Spinal cord (tissue), 10 donors: ENCODE measurements around the gene KLKB1. TPM values are rescaled to one million over a fixed set of nuclear protein-coding genes. Genes with fewer than 3 reads are reported as not detected.

Experiments
- DNase-seq, 6 donors: peaks; one replicate each; pipeline versions ENCODE4 v3.0.0 to v3.0.0-alpha.2; 2013 to 2015; ENCODE audit warnings: low spot score in 6 of 6, low read depth in 4 of 6
- H3K27ac ChIP-seq: one replicate; pipeline ENCODE4 v1.5.1; 2013; ENCODE audit warnings: low read depth, low read length, control low read depth
- H3K27me3 ChIP-seq: one replicate; pipeline ENCODE4 v1.6.1; 2013; ENCODE audit warnings: low read length; ENCODE audit not compliant: control insufficient read depth, insufficient read depth
- H3K36me3 ChIP-seq: one replicate; pipeline ENCODE4 v1.6.1; 2013; ENCODE audit warnings: low read length; ENCODE audit not compliant: control insufficient read depth, insufficient read depth
- H3K4me1 ChIP-seq: one replicate; pipeline ENCODE4 v1.6.1; 2013; ENCODE audit warnings: low read length; ENCODE audit not compliant: control insufficient read depth, insufficient read depth
- H3K4me3 ChIP-seq: one replicate; pipeline ENCODE4 v1.5.1; 2013; ENCODE audit warnings: low read depth, low read length, control low read depth
- H3K9me3 ChIP-seq: one replicate; pipeline ENCODE4 v1.6.1; 2013; ENCODE audit warnings: low read length; ENCODE audit not compliant: control insufficient read depth, insufficient read depth
- WGBS: methylation state at CpG from one replicate; pipeline ENCODE4 v1.1.5; 2013; ENCODE audit warnings: missing lambda C conversion rate; ENCODE audit not compliant: insufficient coverage; 5-methylcytosine and 5-hydroxymethylcytosine counted together
- long read RNA-seq, 4 donors: transcript quantifications; one replicate each; lab custom pipeline, GENCODE V29; 2026
- polyA plus RNA-seq, 2 donors: library from polyadenylated mRNA; unstranded; fragments of 120-200 nt; gene quantifications; one replicate each; pipeline ENCODE4 v1.2.1, GENCODE V29; 2013; ENCODE audit not compliant: insufficient read length in 2 of 2
- total RNA-seq, 2 donors: library from RNA; depleted of rRNA in 1 of 2; stranded (reverse); fragments of 120-200 nt in 1 of 2; fragments of >200 nt in 1 of 2; gene quantifications; one replicate each; pipeline versions ENCODE4 v1.2.3 to v1.2.4, GENCODE V29; 2013 to 2014
- donor health status: healthy.

KLKB1 gene
- total RNA-seq, result 10 to 100 TPM in 1 of 2 donors, 1 to 10 TPM in 1; 6.1 to 23.7 TPM
- polyA plus RNA-seq, result 1 to 10 TPM in 1 of 2 donors, under 1 TPM in 1; 0.90 to 3.0 TPM
- long read RNA-seq, donor 1, result 0 reads
- long read RNA-seq, donor 2, result 0 reads
- long read RNA-seq, donor 3, result 0 reads
- long read RNA-seq, donor 4, result 0 reads

- H3K9me3 ChIP-seq, result peaks cover 11% of the 10 kb centered on the region
- WGBS, result no CpG with 5 or more reads among the region's 5 CpGs
- DNase-seq, result peak in 2 of 6 donors; percentile 32 to 57
- H3K4me1 ChIP-seq, result no peaks in the 10 kb centered on the region
- no peaks in the 10 kb centered on the region for H3K27me3 ChIP-seq
- H3K4me3 ChIP-seq, result no peak within 1 kb of the TSS
- H3K36me3 ChIP-seq, result no peaks in the 10 kb centered on the region
- H3K27ac ChIP-seq, result no peak within 1 kb of the TSS
Measured at GRCh38 chr4:186227221-186227620, at the start of gene KLKB1. Gene KLKB1, plus strand, starts transcription at chr4:186227507. Its CDS starts 689 bp downstream, at chr4:186228196.

DNA sequence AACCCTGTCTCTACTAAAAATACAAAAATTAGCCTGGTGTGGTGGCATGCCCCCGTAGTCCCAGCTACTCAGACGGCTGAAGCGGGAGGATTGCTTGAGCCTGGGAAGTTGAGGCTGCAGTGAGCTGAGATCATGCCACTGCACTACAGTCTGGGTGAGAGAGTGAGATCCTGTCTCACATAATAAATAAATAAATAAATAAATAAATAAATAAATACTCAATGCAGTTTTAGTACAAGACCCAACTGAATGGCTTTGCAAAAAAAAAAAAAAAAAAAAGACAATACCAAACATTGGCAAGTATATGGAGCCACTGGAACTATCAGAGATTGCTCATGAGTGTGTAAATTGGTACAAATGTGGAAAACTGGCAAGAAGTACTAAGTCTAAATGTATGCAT lies 39.2 kb upstream of the KLKB1 start:
- no peak for DNase-seq
- no peak overlapping the region for H3K4me3 ChIP-seq
- no peaks in the 10 kb centered on the region for H3K36me3 ChIP-seq
- no peaks in the 10 kb centered on the region for H3K9me3 ChIP-seq
- H3K27ac ChIP-seq, result no peak overlapping the region
- H3K27me3 ChIP-seq, result no peaks in the 10 kb centered on the region
- peaks cover 16% of the 10 kb centered on the region for H3K4me1 ChIP-seq
- WGBS, result no CpG with 5 or more reads among the region's 3 CpGs

GRCh38 chr4:186189656-186190055 lies 37.7 kb upstream of the KLKB1 start:
- Histone ChIP-seq H3K36me3 (peaks cover 3% of the 10 kb centered on the region), H3K27me3 (no peaks in the 10 kb centered on the region), H3K4me3 (no peak overlapping the region), H3K27ac (peak overlapping the region; percentile 97), H3K4me1 (peaks cover 19% of the 10 kb centered on the region), H3K9me3 (no peaks in the 10 kb centered on the region)
- 52% methylated on average over 2 of the region's 4 CpGs for WGBS
- no peak for DNase-seq

DNA sequence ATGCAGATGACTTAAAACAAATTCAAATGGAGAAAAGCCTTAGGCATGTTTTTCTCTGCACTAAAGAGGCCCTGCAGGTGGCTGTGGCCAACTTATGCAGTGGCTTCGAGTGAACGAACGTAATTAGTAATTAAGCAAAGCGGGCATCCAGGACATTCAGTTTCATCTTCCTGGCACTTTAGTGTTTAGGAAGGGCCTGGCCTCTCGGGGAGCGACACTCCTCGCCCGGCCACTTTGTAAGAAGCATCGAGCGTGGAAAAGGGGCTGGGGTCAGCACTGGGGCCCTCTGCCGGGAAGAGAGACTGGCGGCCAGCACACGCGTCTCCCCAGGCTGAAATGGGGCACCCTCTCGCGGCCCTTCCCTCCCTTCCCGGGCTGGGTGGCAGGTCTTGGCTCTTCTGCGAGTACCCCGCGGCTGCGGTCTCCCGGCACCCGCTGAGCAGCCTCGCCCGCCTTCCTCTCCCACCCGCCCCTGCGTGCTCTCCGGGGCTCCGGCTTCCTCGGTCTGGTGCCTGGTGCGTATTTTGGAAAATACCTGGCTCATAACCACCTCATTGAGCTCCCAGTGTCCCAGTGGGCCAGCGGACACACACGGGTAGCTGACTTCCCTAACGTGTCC lies 36.6 kb upstream of the KLKB1 start:
- no peaks in the 10 kb centered on the region for H3K27me3 ChIP-seq
- H3K4me1 ChIP-seq, result peaks cover 19% of the 10 kb centered on the region
- peak overlapping the region; percentile 82 for H3K4me3 ChIP-seq
- peak in 4 of 6 donors; percentile 31 to 75 (median 45) for DNase-seq
- WGBS, result 0% methylated on average over 34 of the region's 34 CpGs
- peaks cover 9% of the 10 kb centered on the region for H3K36me3 ChIP-seq
- no peaks in the 10 kb centered on the region for H3K9me3 ChIP-seq
- peak overlapping the region; percentile 97 for H3K27ac ChIP-seq

DNA sequence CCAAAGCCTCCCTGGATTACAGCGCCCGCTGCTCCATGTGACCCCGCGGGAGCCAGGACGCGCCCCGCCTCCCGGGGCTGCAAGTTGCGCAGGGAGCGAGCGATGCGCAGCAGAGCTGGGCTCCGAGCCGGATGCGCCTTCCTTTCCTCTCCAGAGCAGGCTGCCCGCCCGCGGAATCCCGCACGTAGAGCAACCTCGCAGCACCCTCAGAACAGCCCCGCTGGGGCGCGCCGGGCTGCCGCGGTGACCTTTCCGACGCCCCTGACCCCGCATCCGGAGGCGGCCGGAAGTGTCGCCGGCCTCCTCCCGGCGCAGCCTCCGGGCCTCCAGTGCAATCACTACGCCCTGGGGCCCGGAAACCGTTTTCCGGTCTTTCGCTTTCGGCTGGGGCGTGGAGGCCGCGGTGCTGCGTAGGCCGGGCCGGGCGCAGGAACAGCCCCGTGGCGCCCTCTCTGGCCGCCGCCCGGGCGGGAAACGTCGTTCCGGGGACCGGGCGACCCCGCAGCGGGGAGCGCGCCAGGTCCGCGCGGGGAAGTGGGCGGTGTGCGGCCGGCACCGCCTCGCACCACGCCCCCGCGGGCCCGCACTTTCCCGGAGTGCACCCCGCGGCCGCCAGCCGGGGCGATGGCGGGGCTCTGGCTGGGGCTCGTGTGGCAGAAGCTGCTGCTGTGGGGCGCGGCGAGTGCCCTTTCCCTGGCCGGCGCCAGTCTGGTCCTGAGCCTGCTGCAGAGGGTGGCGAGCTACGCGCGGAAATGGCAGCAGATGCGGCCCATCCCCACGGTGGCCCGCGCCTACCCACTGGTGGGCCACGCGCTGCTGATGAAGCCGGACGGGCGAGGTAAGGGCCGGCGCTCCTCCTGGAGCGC lies 35.9 kb upstream of the KLKB1 start, which contains the start of gene CYP4V2:
CYP4V2 (plus strand) TSS at position 368 of the 866 bp plus-strand sequence; CDS start at position 625, 257 bp downstream.
- no peaks in the 10 kb centered on the region for H3K9me3 ChIP-seq
- no peaks in the 10 kb centered on the region for H3K27me3 ChIP-seq
- H3K4me3 ChIP-seq, result peak within 1 kb of the TSS; percentile 82
- H3K4me1 ChIP-seq, result peaks cover 19% of the 10 kb centered on the region
- under 1% methylated on average over 107 of the region's 107 CpGs for WGBS
- H3K36me3 ChIP-seq, result peaks cover 9% of the 10 kb centered on the region
- peak; percentile 49 to 91 (median 70) for DNase-seq
- H3K27ac ChIP-seq, result peak within 1 kb of the TSS; percentile 97

DNA sequence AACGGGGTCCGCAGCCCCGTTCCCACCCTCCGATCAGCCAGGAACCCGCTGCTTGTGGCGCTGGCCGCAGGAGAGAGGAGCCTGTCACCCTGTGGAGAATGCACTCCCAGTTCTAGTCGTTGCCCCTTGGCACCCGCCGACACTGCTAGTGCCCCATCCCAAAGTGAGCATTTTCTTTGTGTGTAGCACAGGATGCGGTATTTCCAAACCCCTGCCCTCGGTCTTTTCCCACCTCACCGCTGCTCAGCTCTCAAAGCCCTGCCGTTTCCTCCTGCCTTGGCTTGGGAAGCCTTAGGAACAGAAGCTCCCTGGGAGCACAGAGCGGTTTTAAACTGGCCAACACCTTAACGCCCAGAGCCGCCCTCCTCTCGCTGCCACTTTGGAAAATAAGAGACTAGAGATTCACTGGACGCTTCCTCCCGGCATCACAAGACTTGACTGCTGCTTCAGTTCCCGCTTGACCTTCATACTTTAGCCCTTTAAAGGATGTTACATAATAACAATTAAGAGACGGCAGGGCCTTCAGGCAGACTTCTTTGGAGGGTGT lies 35.2 kb upstream of the KLKB1 start:
- Histone ChIP-seq H3K4me3 (peak overlapping the region; percentile 71), H3K27me3 (no peaks in the 10 kb centered on the region), H3K4me1 (peaks cover 19% of the 10 kb centered on the region), H3K9me3 (no peaks in the 10 kb centered on the region), H3K36me3 (peaks cover 12% of the 10 kb centered on the region), H3K27ac (peak overlapping the region; percentile 85)
- 0% methylated on average over 18 of the region's 22 CpGs for WGBS
- peak; percentile 15 to 80 (median 44) for DNase-seq

GRCh38 chr4:186193851-186194250 lies 33.5 kb upstream of the KLKB1 start:
- Histone ChIP-seq H3K27ac (no peak overlapping the region), H3K4me3 (no peak overlapping the region), H3K9me3 (no peaks in the 10 kb centered on the region), H3K27me3 (no peaks in the 10 kb centered on the region), H3K36me3 (peaks cover 13% of the 10 kb centered on the region), H3K4me1 (peaks cover 19% of the 10 kb centered on the region)
- DNase-seq, result no peak
- WGBS, result no CpG with 5 or more reads among the region's 5 CpGs

GRCh38 chr4:186196063-186196462 lies 31.2 kb upstream of the KLKB1 start:
- Histone ChIP-seq H3K4me3 (no peak overlapping the region), H3K9me3 (no peaks in the 10 kb centered on the region), H3K4me1 (peaks cover 11% of the 10 kb centered on the region), H3K27me3 (no peaks in the 10 kb centered on the region), H3K36me3 (peaks cover 13% of the 10 kb centered on the region), H3K27ac (no peak overlapping the region)
- no peak for DNase-seq
- WGBS, result 98% methylated on average over 5 of the region's 6 CpGs

- Histone ChIP-seq H3K4me3 (no peak overlapping the region), H3K4me1 (peaks cover 7% of the 10 kb centered on the region), H3K27ac (no peak overlapping the region), H3K36me3 (peaks cover 11% of the 10 kb centered on the region), H3K27me3 (no peaks in the 10 kb centered on the region), H3K9me3 (no peaks in the 10 kb centered on the region)
- peak in 3 of 6 donors; percentile 10 to 85 (median 47) for DNase-seq
- WGBS, result 46% methylated on average over 3 of the region's 6 CpGs
Measured at GRCh38 chr4:186200516-186200915, 26.8 kb upstream of the KLKB1 start.
